Jurkat, Clone E6-1 (cell line): Measurements from ENCODE around the gene GJB1.
A peak's percentile ranks its signal among the peaks of the same experiment; 100 is the strongest.
"Not testable (repeated sequence)": the region's sequence is repeated elsewhere in the genome, so short reads cannot be mapped to it uniquely, and the experiment has no call there.

Source experiments
- DNase-seq: peaks from one replicate; pipeline ENCODE4 v3.0.0-alpha.2; 2011; ENCODE audit warnings: low read depth, low spot score
- H3K4me3 ChIP-seq: 2 replicates; pipeline ENCODE4 v1.5.1; 2011; ENCODE audit warnings: mild to moderate bottlenecking, low read length, control low read depth, moderate library complexity

Gene GJB1

DNA sequence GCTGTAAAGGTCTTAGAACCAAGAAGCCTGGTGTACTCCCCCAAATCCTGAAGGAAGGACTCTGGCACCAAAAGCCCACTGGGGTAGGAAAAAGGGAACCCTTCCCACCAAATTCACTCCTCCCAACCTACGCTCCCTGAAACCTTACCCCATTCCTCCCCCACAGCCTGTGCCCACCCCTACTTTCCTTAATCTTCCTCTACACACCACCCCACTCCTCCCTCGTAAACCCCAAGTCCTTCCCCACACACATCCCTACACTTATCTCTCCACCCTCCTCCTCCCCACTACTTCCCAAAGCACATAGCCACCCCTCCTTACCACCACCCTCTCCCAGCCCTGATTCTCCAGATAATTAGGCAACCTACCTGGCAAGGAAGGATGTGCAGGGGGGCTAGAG lies 29.2 kb downstream of the GJB1 start:
- H3K4me3 ChIP-seq = no peak overlapping the region
- DNase-seq = no peak

DNA sequence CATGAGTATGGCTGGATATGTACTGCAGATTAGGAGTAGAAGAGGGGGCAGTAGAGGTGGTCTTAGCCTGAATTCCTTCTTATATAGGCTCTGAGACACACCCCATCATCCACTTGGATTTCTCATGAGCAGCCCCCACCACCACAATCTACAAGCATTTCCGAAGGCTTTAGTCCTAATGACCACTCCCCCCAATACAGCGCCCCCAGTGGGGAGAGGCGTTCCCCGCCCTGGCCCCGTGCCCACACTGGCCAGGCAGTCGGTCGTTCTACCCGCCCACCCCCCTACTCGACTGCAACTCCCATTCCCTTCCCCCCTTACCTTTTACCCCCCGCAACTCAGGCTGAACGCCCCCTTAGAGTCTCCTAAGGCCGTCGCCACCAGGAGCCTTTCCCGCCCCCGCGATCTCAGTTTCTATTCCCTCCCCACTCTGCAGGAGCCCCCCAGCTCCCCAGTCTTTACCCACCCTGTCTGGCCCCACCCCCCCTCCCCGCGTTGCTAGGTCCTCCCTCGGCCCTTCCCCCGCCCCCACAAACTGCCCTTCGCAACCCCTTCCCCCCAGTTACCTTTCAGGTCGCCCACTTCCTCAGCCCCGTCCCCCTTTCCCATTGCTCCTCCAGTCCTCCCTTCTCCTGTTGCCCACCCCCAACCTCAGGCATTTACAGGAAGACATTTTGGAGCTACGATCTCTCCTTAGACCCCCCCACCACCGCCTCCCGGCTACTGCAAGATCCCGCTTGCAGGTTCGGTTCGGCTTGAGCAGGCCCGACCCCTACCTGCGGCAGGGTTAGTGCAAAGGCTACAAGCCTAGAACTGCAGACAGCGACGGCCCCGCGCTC lies 30.4 kb downstream of the GJB1 start:
- no peak for DNase-seq
- H3K4me3 ChIP-seq = peak overlapping the region; percentile 77

DNA sequence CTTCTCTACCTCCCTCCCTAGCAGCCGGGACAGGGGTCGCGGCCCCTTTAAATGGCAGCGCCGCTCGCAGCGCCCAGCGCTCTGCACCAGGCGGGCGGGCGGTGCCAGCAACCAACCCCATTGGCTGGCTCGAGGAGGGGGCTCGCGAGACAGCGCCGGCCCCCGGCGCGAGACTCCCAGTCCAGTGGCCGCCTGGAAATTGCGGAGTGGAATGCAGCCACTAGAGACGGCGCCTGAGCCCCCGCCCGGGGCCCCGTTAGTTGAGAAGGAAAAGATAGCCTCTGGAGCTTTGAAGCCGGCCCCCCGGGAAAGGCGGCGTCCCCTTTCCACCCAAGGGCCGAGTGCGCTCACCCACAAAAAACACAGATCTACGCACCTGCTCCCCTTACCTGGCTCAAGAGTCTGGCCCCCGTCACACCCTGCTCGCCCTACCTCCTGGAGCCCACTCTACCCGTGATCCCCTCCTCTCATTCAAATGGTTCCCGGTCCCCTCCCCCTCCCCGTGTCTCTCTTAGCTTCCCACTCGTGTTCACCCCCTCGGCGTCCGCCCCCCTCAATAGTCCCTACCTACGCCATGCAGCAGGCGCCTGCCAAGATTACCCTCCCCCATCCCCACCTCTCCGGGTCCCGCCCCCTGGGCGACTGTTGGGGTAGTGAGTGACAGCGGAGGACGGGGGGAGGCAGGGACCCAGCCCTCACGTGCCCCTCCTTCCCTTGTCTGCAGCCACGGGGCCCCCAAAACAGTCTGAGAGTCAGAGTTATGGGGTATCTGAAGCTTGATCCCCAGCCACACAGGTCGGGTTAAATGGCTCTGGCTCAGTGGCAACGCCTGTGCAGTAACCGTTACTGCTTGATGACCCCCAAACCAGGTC lies 31.3 kb downstream of the GJB1 start, which contains the start of gene ZMYM3:
TSS of gene ZMYM3 (minus strand) at position 49 of the 872 bp plus-strand sequence. CDS start 885 bp downstream, outside the sequence.
- DNase-seq = peak; percentile 75
- peak within 1 kb of the TSS; percentile 77 for H3K4me3 ChIP-seq

DNA sequence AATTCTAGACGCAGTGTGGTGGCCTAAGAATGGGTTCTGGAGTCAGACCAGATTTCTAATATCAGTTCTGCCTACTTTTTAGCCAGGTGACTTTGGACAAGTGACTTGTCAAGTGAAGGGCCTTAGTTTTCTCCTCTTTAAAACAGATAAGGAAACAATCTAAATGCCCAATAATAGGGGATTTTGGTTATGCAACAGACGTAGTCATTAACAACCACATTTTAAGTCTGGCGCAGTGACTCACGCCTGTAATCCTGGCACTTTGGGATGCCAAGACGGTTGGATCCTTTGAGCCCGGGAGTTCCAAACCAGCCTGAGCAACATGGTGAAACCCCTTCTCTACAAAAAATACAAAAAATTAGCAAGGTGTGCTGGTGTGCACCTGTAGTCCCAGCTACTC lies 33.0 kb downstream of the GJB1 start:
- H3K4me3 ChIP-seq = no peak overlapping the region
- DNase-seq = no peak

DNA sequence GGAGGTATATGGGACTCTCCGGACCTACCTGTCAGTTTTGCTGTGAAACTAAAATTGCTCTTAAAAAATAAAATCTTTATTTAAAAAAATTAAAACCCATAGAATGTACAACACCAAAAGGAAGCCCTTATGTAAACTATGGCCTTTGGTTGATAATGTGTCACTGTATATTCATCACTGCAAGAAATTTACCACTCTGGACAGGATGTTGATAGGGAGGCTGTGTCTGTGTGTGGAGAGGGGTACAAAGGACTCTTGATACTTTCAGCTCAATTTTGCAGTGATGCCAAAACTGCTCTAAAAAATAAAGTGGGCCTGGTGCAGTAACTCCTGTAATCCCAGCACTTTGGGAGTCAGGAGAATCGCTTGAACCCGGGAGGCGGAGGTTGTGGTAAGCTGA lies 33.8 kb downstream of the GJB1 start:
- no peak overlapping the region for H3K4me3 ChIP-seq
- DNase-seq = no peak

DNA sequence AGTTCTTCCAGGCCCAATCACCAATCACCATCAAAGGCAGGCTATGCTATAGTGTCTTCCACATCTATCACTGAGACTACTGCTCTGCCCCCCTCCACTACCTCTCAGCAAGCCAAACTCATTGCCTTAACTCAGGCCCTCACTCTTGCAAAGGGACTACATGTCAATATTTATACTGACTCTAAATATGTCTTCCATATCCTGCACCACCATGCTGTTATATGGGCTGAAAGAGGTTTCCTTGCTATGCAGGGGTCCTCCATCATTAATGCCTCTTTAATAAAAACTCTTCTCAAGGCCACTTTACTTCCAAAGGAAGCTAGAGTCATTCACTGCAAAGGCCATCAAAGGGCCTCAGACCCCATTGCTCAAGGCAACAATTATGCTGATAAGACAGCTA lies 45.6 kb downstream of the GJB1 start:
- DNase-seq, H3K4me3 ChIP-seq: not testable (repeated sequence)

DNA sequence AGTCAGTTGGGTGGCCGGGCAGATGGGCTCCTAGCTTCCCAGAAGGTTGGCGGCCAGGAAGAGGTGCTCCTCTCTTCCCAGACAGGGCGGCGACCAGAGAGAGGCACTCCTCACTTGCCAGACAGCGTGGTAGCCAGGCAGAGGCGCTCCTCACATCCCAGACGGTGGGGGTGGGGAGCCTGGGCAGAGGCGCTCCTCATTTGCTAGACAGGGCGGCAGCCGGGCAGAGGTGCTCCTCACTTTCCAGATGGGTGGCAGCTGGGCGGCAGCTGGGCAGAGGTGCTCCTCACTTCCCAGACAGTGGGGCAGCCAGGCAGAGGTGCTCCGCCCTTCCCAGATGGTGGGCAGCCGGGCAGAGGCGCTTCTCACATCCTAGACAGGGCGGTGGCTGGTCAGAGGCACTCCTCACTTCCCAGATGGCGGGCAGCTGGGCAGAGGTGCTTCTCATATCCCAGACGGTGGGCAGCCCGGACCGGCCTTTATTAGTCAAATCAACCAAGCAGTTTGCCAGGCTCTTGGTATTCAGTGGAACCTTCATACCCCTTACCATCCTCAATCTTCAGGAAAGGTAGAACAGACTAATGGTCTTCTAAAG lies 46.9 kb downstream of the GJB1 start:
- H3K4me3 ChIP-seq = no peak overlapping the region
- DNase-seq = no peak

DNA sequence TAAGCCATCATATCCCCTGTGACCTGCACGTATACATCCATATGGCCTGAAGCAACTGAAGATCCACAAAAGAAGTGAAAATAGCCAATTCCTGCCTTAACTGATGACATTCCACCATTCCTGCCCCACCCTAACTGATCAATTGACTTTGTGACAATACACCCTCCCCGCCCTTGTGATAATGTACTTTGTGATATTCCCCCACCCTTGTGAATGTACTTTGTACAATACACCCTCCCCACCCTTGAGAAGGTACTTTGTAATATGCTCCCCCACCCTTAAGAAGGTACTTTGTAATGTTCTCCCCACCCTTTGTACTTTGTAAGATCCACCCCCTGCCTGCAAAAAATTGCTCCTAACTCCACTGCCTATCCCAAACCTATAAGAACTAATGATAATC lies 49.3 kb downstream of the GJB1 start:
- not testable (repeated sequence) for DNase-seq, H3K4me3 ChIP-seq
